C4-2B (cell line): ENCODE measurements around the gene PDHX.
"Not testable (repeated sequence)": the region's sequence is repeated elsewhere in the genome, so short reads cannot be mapped to it uniquely, and the experiment has no call there.

Experiments used
- H3K27ac ChIP-seq: fragments of 450-650 bp; 2 replicates; pipeline ENCODE4 v1.5.1; 2017
- ZFX ChIP-seq: fragments of 450-650 bp; IDR thresholded peaks from 2 replicates; pipeline ENCODE4 v1.6.1; 2017
- TF ChIP-seq, protein P1 (sequence below): fragments of 450-650 bp; conservative IDR thresholded peaks from 2 replicates; pipeline ENCODE4 v1.5.1; 2017; ENCODE audit warnings: mild to moderate bottlenecking

PDHX gene

GRCh38 chr11:35013514-35014233, 97.3 kb downstream of the PDHX start:
- no peak overlapping the region for H3K27ac ChIP-seq

GRCh38 chr11:35014346-35014745, 97.9 kb downstream of the PDHX start:
- TF ChIP-seq ZFX, result no peak
- no peak overlapping the region for H3K27ac ChIP-seq

More at GRCh38 chr11:35013514-35014233, 97.3 kb downstream of the PDHX start:
- no peak for TF ChIP-seq ZFX
- TF ChIP-seq, protein P1, sequence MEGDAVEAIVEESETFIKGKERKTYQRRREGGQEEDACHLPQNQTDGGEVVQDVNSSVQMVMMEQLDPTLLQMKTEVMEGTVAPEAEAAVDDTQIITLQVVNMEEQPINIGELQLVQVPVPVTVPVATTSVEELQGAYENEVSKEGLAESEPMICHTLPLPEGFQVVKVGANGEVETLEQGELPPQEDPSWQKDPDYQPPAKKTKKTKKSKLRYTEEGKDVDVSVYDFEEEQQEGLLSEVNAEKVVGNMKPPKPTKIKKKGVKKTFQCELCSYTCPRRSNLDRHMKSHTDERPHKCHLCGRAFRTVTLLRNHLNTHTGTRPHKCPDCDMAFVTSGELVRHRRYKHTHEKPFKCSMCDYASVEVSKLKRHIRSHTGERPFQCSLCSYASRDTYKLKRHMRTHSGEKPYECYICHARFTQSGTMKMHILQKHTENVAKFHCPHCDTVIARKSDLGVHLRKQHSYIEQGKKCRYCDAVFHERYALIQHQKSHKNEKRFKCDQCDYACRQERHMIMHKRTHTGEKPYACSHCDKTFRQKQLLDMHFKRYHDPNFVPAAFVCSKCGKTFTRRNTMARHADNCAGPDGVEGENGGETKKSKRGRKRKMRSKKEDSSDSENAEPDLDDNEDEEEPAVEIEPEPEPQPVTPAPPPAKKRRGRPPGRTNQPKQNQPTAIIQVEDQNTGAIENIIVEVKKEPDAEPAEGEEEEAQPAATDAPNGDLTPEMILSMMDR, result no peak

GRCh38 chr11:35015621-35016387, 99.4 kb downstream of the PDHX start:
- no peak for TF ChIP-seq ZFX
- TF ChIP-seq, protein P1, result no peak

DNA sequence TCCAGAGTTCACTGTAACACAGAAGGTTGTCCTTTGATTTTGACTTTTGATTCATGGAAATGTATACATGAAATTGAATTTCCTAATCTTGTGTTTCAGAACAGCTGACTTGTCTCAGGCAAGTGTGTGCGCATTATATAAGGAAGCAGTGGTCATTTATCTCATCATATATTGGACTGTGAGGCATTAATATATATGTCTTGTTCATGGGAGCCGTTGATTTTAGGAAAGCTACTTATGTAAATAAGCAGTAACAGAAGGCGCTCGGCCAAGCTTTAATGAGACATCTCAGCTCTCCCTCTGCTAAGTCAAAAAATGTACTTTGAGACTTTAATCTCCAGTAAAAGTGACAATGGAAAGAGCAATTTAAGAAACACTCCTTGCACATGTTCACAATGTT, 100.5 kb downstream of the PDHX start:
- peak overlapping the region; percentile 53 for H3K27ac ChIP-seq
- no peak for TF ChIP-seq ZFX
- TF ChIP-seq, protein P1, result no peak

More at GRCh38 chr11:35015621-35016387, 99.4 kb downstream of the PDHX start:
- peak overlapping the region; percentile 53; the same call in 1 of the 2 replicates for H3K27ac ChIP-seq

GRCh38 chr11:35017528-35018342, 101.3 kb downstream of the PDHX start:
- H3K27ac ChIP-seq, result no peak overlapping the region
- no peak for TF ChIP-seq ZFX
- TF ChIP-seq, protein P1, result no peak

- H3K27ac ChIP-seq, result no peak overlapping the region
- TF ChIP-seq, protein P1, result no peak
- TF ChIP-seq ZFX, result no peak
Observed at GRCh38 chr11:35021589-35021988, 105.2 kb downstream of the PDHX start.

GRCh38 chr11:35023940-35024339, 107.5 kb downstream of the PDHX start:
- H3K27ac ChIP-seq, result not testable (repeated sequence)

DNA sequence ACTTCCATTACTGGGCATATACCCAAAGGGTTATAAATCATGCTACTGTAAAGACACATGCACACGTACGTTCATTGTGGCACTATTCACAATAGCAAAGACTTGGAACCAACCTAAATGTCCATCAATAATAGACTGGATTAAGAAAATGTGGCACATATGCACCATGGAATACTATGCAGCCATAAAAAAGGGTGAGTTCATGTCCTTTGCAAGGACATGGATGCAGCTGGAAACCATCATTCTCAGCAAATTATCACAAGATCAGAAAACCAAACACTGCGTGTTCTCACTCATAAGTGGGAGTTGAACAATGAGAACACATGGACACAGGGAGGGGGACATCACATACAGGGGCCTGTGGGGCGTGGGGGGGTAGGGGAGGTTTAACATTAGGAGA, 111.6 kb downstream of the PDHX start:
- not testable (repeated sequence) for H3K27ac ChIP-seq
